Measurements from ENCODE around the gene FRMD8. TPM values are rescaled to one million over a fixed set of nuclear protein-coding genes. Genes with fewer than 3 reads are reported as not detected.
A peak's percentile ranks its signal among the peaks of the same experiment; 100 is the strongest.

Gene FRMD8
- total RNA-seq, 1 donor from 2014 or later = 8.4 TPM

- Histone ChIP-seq H3K27ac (ENCODE audit: low read depth, low read length) (peak overlapping the region; percentile 90), H3K36me3 (ENCODE audit: control insufficient read depth in 3 of 3, insufficient read depth in 3 of 3, low read length in 3 of 3) (no peaks in the 10 kb centered on the region)
Measured at GRCh38 chr11:65452806-65453490, 66.5 kb downstream of the FRMD8 start.

GRCh38 chr11:65454311-65454695 is 67.9 kb downstream of the FRMD8 start:
- no peaks in the 10 kb centered on the region for H3K27me3 ChIP-seq (ENCODE audit: control insufficient read depth in 3 of 3, insufficient read depth in 3 of 3, low read length in 3 of 3)
- H3K4me1 ChIP-seq (ENCODE audit: control insufficient read depth in 3 of 3, insufficient read depth in 3 of 3, low read length in 3 of 3) = peaks cover 16 to 20% (median 20%) of the 10 kb centered on the region in 3 donors
- peak overlapping the region; percentile 77 to 89 (median 81) for H3K9ac ChIP-seq (ENCODE audit: low read depth in 1 of 3, low read length in 3 of 3)
- H3K4me3 ChIP-seq (ENCODE audit: low read length in 3 of 3) = peak overlapping the region; percentile 69 to 89 (median 82)
- H3K36me3 ChIP-seq (ENCODE audit: control insufficient read depth in 3 of 3, insufficient read depth in 3 of 3, low read length in 3 of 3) = no peaks in the 10 kb centered on the region
- peak overlapping the region; percentile 90 for H3K27ac ChIP-seq (ENCODE audit: low read depth, low read length)
- no peaks in the 10 kb centered on the region for H3K9me3 ChIP-seq (ENCODE audit: control insufficient read depth in 3 of 3, low read length in 3 of 3)

More at GRCh38 chr11:65452806-65453490, 66.5 kb downstream of the FRMD8 start:
- H3K27me3 ChIP-seq (ENCODE audit: control insufficient read depth in 3 of 3, insufficient read depth in 3 of 3, low read length in 3 of 3) = no peaks in the 10 kb centered on the region
- H3K4me1 ChIP-seq (ENCODE audit: control insufficient read depth in 3 of 3, insufficient read depth in 3 of 3, low read length in 3 of 3) = peaks cover 16 to 20% (median 20%) of the 10 kb centered on the region in 3 donors
- no peaks in the 10 kb centered on the region for H3K9me3 ChIP-seq (ENCODE audit: control insufficient read depth in 3 of 3, low read length in 3 of 3)
- no peak overlapping the region for H3K9ac ChIP-seq (ENCODE audit: low read depth in 1 of 3, low read length in 3 of 3)
- no peak overlapping the region for H3K4me3 ChIP-seq (ENCODE audit: low read length in 3 of 3)

DNA sequence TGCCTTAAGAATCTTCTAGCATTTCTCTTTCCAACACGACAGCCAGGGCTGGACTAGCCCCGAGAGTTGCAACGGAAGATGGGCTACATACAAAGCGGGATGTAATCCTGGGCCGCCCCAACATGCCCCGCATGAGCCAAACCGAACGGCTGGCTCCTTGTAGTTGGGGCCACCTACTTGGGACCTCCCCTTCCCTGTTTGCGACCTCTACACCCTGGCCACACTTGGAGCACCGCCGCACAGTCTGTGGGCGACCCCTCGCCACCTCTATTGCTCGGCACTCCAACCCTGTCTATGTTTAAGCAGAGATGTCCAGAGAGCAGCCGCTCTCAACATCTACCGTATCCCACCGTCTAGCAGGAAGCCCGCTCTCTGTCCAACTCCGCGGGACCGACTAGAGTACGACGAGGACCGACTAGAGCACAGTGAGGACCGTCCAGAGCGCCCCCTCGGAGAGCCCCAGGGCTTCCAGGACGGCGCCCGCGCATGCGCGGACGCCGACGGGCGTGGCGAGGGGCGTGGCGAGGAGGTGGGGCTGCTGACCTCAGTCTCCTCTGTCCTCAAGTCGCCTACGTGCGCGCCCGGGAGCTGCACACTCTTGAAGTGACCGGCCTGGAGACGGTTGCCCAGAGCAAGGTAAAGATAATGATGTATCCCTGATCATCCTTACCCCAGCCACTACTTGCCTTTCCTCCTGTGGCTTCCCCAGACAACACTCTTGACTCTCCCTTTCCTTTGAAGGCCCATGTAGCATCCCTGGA is 68.4 kb downstream of the FRMD8 start:
- H3K27ac ChIP-seq (ENCODE audit: low read depth, low read length) = peak overlapping the region; percentile 90
- H3K9me3 ChIP-seq (ENCODE audit: control insufficient read depth in 3 of 3, low read length in 3 of 3) = no peaks in the 10 kb centered on the region
- no peaks in the 10 kb centered on the region for H3K36me3 ChIP-seq (ENCODE audit: control insufficient read depth in 3 of 3, insufficient read depth in 3 of 3, low read length in 3 of 3)
- H3K9ac ChIP-seq (ENCODE audit: low read depth in 1 of 3, low read length in 3 of 3) = peak overlapping the region; percentile 77 to 89 (median 81)
- H3K27me3 ChIP-seq (ENCODE audit: control insufficient read depth in 3 of 3, insufficient read depth in 3 of 3, low read length in 3 of 3) = no peaks in the 10 kb centered on the region
- H3K4me3 ChIP-seq (ENCODE audit: low read length in 3 of 3) = peak overlapping the region; percentile 69 to 89 (median 82)
- peaks cover 16 to 20% (median 20%) of the 10 kb centered on the region in 3 donors for H3K4me1 ChIP-seq (ENCODE audit: control insufficient read depth in 3 of 3, insufficient read depth in 3 of 3, low read length in 3 of 3)

DNA sequence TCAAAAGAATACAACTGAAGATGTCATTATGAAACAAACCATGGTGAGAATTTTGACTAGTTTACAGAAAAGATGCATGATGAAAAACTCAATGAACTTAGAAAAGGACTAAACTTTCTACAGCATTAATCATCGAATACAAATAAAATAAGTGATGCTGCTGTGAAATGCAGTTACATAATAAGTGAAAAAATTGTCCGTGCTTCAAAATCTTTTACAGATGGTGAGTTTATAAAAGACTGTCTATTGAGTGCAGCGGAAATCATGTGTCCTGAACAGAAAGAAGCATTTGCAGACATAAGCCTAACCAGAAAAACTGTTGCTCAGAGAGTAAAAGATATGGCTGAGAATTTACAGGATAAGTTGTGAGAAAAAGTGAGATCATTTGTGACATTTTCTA is 70.0 kb downstream of the FRMD8 start:
- Histone ChIP-seq H3K27ac (ENCODE audit: low read depth, low read length) (no peak overlapping the region), H3K36me3 (ENCODE audit: control insufficient read depth in 3 of 3, insufficient read depth in 3 of 3, low read length in 3 of 3) (no peaks in the 10 kb centered on the region), H3K4me3 (ENCODE audit: low read length in 3 of 3) (peak overlapping the region in 1 of 3 donors; percentile 29), H3K4me1 (ENCODE audit: control insufficient read depth in 3 of 3, insufficient read depth in 3 of 3, low read length in 3 of 3) (peaks cover 16 to 20% (median 20%) of the 10 kb centered on the region in 3 donors), H3K27me3 (ENCODE audit: control insufficient read depth in 3 of 3, insufficient read depth in 3 of 3, low read length in 3 of 3) (no peaks in the 10 kb centered on the region), H3K9me3 (ENCODE audit: control insufficient read depth in 3 of 3, low read length in 3 of 3) (no peaks in the 10 kb centered on the region), H3K9ac (ENCODE audit: low read depth in 1 of 3, low read length in 3 of 3) (peak overlapping the region in 1 of 3 donors; percentile 25)

DNA sequence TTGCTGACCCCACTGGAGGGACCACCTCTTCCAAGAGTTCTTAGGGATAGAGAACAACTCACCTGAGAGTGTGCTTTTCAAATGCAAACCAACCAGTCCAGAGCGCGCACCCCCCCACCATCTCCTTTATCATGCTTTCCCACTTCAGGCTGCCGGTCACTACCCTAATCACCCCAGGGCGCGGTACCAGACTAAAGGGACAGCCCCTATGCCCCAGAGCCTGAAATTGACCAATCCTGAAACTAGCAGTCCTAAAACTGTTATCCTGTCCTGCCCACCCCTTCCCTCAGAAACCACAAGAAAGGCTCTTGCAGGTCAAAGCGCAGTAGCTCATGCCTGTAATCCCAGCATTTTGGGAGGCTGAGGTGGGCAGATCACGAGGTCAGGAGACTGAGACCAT is 73.1 kb downstream of the FRMD8 start:
- H3K36me3 ChIP-seq (ENCODE audit: control insufficient read depth in 3 of 3, insufficient read depth in 3 of 3, low read length in 3 of 3) = no peaks in the 10 kb centered on the region
- H3K9ac ChIP-seq (ENCODE audit: low read depth in 1 of 3, low read length in 3 of 3) = no peak overlapping the region
- H3K4me1 ChIP-seq (ENCODE audit: control insufficient read depth in 3 of 3, insufficient read depth in 3 of 3, low read length in 3 of 3) = peaks cover 8 to 13% (median 11%) of the 10 kb centered on the region in 3 donors
- H3K9me3 ChIP-seq (ENCODE audit: control insufficient read depth in 3 of 3, low read length in 3 of 3) = no peaks in the 10 kb centered on the region
- H3K4me3 ChIP-seq (ENCODE audit: low read length in 3 of 3) = no peak overlapping the region
- H3K27ac ChIP-seq (ENCODE audit: low read depth, low read length) = no peak overlapping the region
- no peaks in the 10 kb centered on the region for H3K27me3 ChIP-seq (ENCODE audit: control insufficient read depth in 3 of 3, insufficient read depth in 3 of 3, low read length in 3 of 3)

Small RNAs within 50 kb of the gene (small RNA-seq; reads per million reads assigned to genes)
- gene RF01684 = not detected

Other genes with a start within 250 kb of the FRMD8 start
- not detected for gene SPDYC, start 216.4 kb upstream of the FRMD8 start, total RNA-seq
- gene CAPN1, start 204.7 kb upstream of the FRMD8 start, total RNA-seq = 75.2 TPM
- gene POLA2, start 124.7 kb upstream of the FRMD8 start, total RNA-seq = 2.1 TPM
- 19.3 TPM for gene CDC42EP2, start 71.8 kb upstream of the FRMD8 start, total RNA-seq
- gene DPF2, start 52.8 kb upstream of the FRMD8 start, total RNA-seq = 24.5 TPM
- gene TIGD3, start 31.9 kb upstream of the FRMD8 start, total RNA-seq = not detected
- gene SLC25A45, start 4.0 kb upstream of the FRMD8 start, total RNA-seq = 3.7 TPM
- gene NEAT1, start 36.2 kb downstream of the FRMD8 start, total RNA-seq = 26.1 TPM
- 7,794 TPM for gene MALAT1, start 112.4 kb downstream of the FRMD8 start, total RNA-seq
- 36.0 TPM for gene SCYL1, start 138.4 kb downstream of the FRMD8 start, total RNA-seq
- 32.9 TPM for gene LTBP3, start 171.7 kb downstream of the FRMD8 start, total RNA-seq
- gene ZNRD2, start 183.8 kb downstream of the FRMD8 start, total RNA-seq = 23.0 TPM
- gene FAM89B, start 185.9 kb downstream of the FRMD8 start, total RNA-seq = 14.6 TPM
- 157 TPM for gene EHBP1L1, start 189.4 kb downstream of the FRMD8 start, total RNA-seq
- not detected for gene KCNK7, start 209.2 kb downstream of the FRMD8 start, total RNA-seq
- 23.0 TPM for gene MAP3K11, start 227.6 kb downstream of the FRMD8 start, total RNA-seq
- 4.7 TPM for gene PCNX3, start 229.1 kb downstream of the FRMD8 start, total RNA-seq

Data from skeletal muscle tissue (tissue), 5 donors.